GM23248 (cell line): ENCODE data around the gene SKIDA1. TPM values are rescaled to one million over a fixed set of nuclear protein-coding genes. Genes with fewer than 3 reads are reported as not detected.

Experiments
- DNase-seq: peaks from one replicate; pipeline ENCODE4 v3.0.0-alpha.2; 2015
- H2AFZ ChIP-seq: fragments of 200-600 bp; sonication (generic); 2 replicates; pipeline ENCODE4 v1.6.1; 2016; ENCODE audit warnings: antibody characterized with exemption
- H3F3A ChIP-seq: fragments of 200-600 bp; sonication (generic); 2 replicates; pipeline ENCODE4 v1.6.1; 2016; ENCODE audit warnings: mild to moderate bottlenecking, antibody characterized with exemption, mixed run types; ENCODE audit not compliant: insufficient read depth
- H3K27ac ChIP-seq: fragments of 200-600 bp; sonication (generic); 2 replicates; pipeline ENCODE4 v1.5.1; 2016; ENCODE audit warnings: mild to moderate bottlenecking
- H3K27me3 ChIP-seq: fragments of 200-600 bp; sonication (generic); replicated peaks from 2 replicates; pipeline ENCODE4 v1.6.1; 2016; ENCODE audit warnings: mild to moderate bottlenecking; ENCODE audit not compliant: insufficient read depth
- H3K36me3 ChIP-seq: fragments of 200-600 bp; sonication (generic); 2 replicates; pipeline ENCODE4 v1.6.1; 2016; ENCODE audit warnings: low read depth, mild to moderate bottlenecking
- H3K4me1 ChIP-seq: fragments of 200-600 bp; sonication (generic); 2 replicates; pipeline ENCODE4 v1.6.1; 2016; ENCODE audit warnings: mild to moderate bottlenecking; ENCODE audit not compliant: insufficient read depth
- H3K4me2 ChIP-seq: fragments of 200-600 bp; sonication (generic); one replicate; pipeline ENCODE4 v1.6.1; 2016; ENCODE audit warnings: mild to moderate bottlenecking; ENCODE audit not compliant: unreplicated experiment
- H3K4me3 ChIP-seq: fragments of 200-600 bp; sonication (generic); 2 replicates; pipeline ENCODE4 v1.5.1; 2016; ENCODE audit warnings: mild to moderate bottlenecking
- H3K79me2 ChIP-seq: fragments of 200-600 bp; sonication (generic); 2 replicates; pipeline ENCODE4 v1.6.1; 2016; ENCODE audit warnings: mild to moderate bottlenecking; ENCODE audit not compliant: insufficient read depth
- H3K9ac ChIP-seq: fragments of 200-600 bp; sonication (generic); 2 replicates; pipeline ENCODE4 v1.6.1; 2016; ENCODE audit warnings: mild to moderate bottlenecking
- H3K9me2 ChIP-seq: fragments of 200-600 bp; sonication (generic); 2 replicates; pipeline ENCODE4 v1.6.1; 2016; ENCODE audit warnings: mixed run types, mild to moderate bottlenecking, moderate library complexity; ENCODE audit not compliant: insufficient read depth
- H3K9me3 ChIP-seq: fragments of 200-600 bp; sonication (generic); one replicate; pipeline ENCODE4 v1.6.1; 2017; ENCODE audit warnings: low read depth
- H4K20me1 ChIP-seq: fragments of 200-600 bp; sonication (generic); 2 replicates; pipeline ENCODE4 v1.6.0; 2016; ENCODE audit not compliant: insufficient read depth
- EZH2 ChIP-seq: fragments of 200-600 bp; sonication (generic); IDR thresholded peaks from 2 replicates; pipeline ENCODE4 v1.6.1; 2018; ENCODE audit warnings: antibody characterized with exemption, mild to moderate bottlenecking; ENCODE audit not compliant: insufficient read depth, poor library complexity, severe bottlenecking
- EZH2phosphoT487 ChIP-seq: fragments of 200-600 bp; sonication (generic); IDR thresholded peaks from 2 replicates; pipeline ENCODE4 v1.6.1; 2018; ENCODE audit warnings: antibody characterized with exemption, moderate library complexity, mild to moderate bottlenecking, low read depth; ENCODE audit not compliant: insufficient read depth
- WGBS, 2 experiments: methylation state at CpG; one replicate each; pipeline ENCODE4 v1.1.6; 2015 to 2017; ENCODE audit warnings: low lambda C conversion rate in 2 of 2, low coverage in 1 of 2; ENCODE audit errors: missing lambda C conversion rate in 2 of 2; 5-methylcytosine and 5-hydroxymethylcytosine counted together
- in situ Hi-C: fragments of 300-500 bp; cut with MboI; formaldehyde crosslinking; loops from 2 replicates; pipeline ENCODE4 v1.15.0; 2020
- polyA plus RNA-seq: library from polyadenylated mRNA; unstranded; fragments of >200 nt; fragmentation: Nextera tagmentation; extraction: Ambion mirVana; gene quantifications from 2 replicates; pipeline ENCODE4 v1.2.1, GENCODE V29; 2016
- total RNA-seq: library from RNA; depleted of rRNA; stranded (reverse); fragments of >200 nt; shearing (Covaris generic); gene quantifications from 2 replicates; pipeline ENCODE4 v1.2.3, GENCODE V29; 2014

SKIDA1 gene
- total and polyA plus RNA-seq, 2 experiments from 2014 or later = 0.18 TPM; not detected in 1

- Histone ChIP-seq H3K4me3 (no peak overlapping the region), H2AFZ (no peak overlapping the region), H4K20me1 (no peaks in the 10 kb centered on the region), H3K9me3 (no peaks in the 10 kb centered on the region), H3K79me2 (no peaks in the 10 kb centered on the region), H3K4me2 (no peak overlapping the region), H3F3A (peaks cover 12% of the 10 kb centered on the region), H3K36me3 (no peaks in the 10 kb centered on the region), H3K27ac (no peak overlapping the region), H3K4me1 (no peaks in the 10 kb centered on the region), H3K27me3 (no peaks in the 10 kb centered on the region; the same call in 1 of the 2 replicates), H3K9ac (no peak overlapping the region), H3K9me2 (no peaks in the 10 kb centered on the region)
- DNase-seq = no peak
- no peak for TF ChIP-seq EZH2
- TF ChIP-seq EZH2phosphoT487 = no peak
- in situ Hi-C loops = loop anchor here (25.0 kb wide), 1 partner anchor 735 kb away; no protein-coding TSS in a partner anchor
- WGBS, 2 experiments = 83 to 88% methylated on average over 3 of the region's 3 CpGs
Measured at GRCh38 chr10:21502348-21502740, 23.1 kb downstream of the SKIDA1 start.

- Histone ChIP-seq H3K4me2 (no peak overlapping the region), H3K9ac (no peak overlapping the region), H3K79me2 (no peaks in the 10 kb centered on the region), H3K36me3 (no peaks in the 10 kb centered on the region), H3K27ac (no peak overlapping the region), H3K4me1 (no peaks in the 10 kb centered on the region), H3K9me3 (no peaks in the 10 kb centered on the region), H2AFZ (no peak overlapping the region), H4K20me1 (no peaks in the 10 kb centered on the region), H3K27me3 (no peaks in the 10 kb centered on the region; the same call in 1 of the 2 replicates), H3K4me3 (no peak overlapping the region), H3K9me2 (no peaks in the 10 kb centered on the region), H3F3A (peaks cover 12% of the 10 kb centered on the region)
- DNase-seq = no peak
- TF ChIP-seq EZH2 (no peak), EZH2phosphoT487 (no peak)
- WGBS, 2 experiments = 65 to 79% methylated on average over 2 of the region's 2 CpGs
- in situ Hi-C loops = loop anchor here (25.0 kb wide), 1 partner anchor 735 kb away; no protein-coding TSS in a partner anchor
Measured at GRCh38 chr10:21501731-21502347, 23.6 kb downstream of the SKIDA1 start.

GRCh38 chr10:21501091-21501490 lies 24.4 kb downstream of the SKIDA1 start:
- Histone ChIP-seq H3K9ac (no peak overlapping the region), H4K20me1 (no peaks in the 10 kb centered on the region), H3F3A (peaks cover 12% of the 10 kb centered on the region), H3K4me2 (no peak overlapping the region), H3K27me3 (no peaks in the 10 kb centered on the region; the same call in 1 of the 2 replicates), H3K79me2 (no peaks in the 10 kb centered on the region), H3K27ac (no peak overlapping the region), H2AFZ (no peak overlapping the region), H3K36me3 (no peaks in the 10 kb centered on the region), H3K9me2 (no peaks in the 10 kb centered on the region), H3K4me3 (no peak overlapping the region), H3K9me3 (no peaks in the 10 kb centered on the region), H3K4me1 (no peaks in the 10 kb centered on the region)
- in situ Hi-C loops = loop anchor here (25.0 kb wide), 1 partner anchor 736 kb away; no protein-coding TSS in a partner anchor
- no peak for DNase-seq
- 93 to 95% methylated on average over 5 of the region's 5 CpGs for WGBS, 2 experiments
- TF ChIP-seq EZH2phosphoT487 (no peak), EZH2 (no peak)

- Histone ChIP-seq H2AFZ (no peak overlapping the region), H3K4me2 (no peak overlapping the region), H3K9me2 (no peaks in the 10 kb centered on the region), H3K36me3 (no peaks in the 10 kb centered on the region), H3K9ac (no peak overlapping the region), H4K20me1 (no peaks in the 10 kb centered on the region), H3K4me3 (no peak overlapping the region), H3K4me1 (no peaks in the 10 kb centered on the region), H3K9me3 (no peaks in the 10 kb centered on the region), H3K27ac (no peak overlapping the region), H3F3A (peaks cover 12% of the 10 kb centered on the region), H3K79me2 (no peaks in the 10 kb centered on the region), H3K27me3 (no peaks in the 10 kb centered on the region; the same call in 1 of the 2 replicates)
- no peak for DNase-seq
- 85% methylated on average over 13 to 14 of the region's 14 CpGs for WGBS, 2 experiments
- in situ Hi-C loops = loop anchor here (25.0 kb wide), 1 partner anchor 737 kb away; no protein-coding TSS in a partner anchor
- TF ChIP-seq EZH2phosphoT487 (no peak), EZH2 (no peak)
Measured at GRCh38 chr10:21500578-21500910, 24.9 kb downstream of the SKIDA1 start.
